ENCODE results near the gene GSPT2.

- TF ChIP-seq CTCF (IDR thresholded peaks at IDR 0.05) (no peak), POLR2A (IDR thresholded peaks at IDR 0.05) (no peak)
Observed at GRCh38 chrX:51737091-51737490, 6.2 kb upstream of the GSPT2 start.
